OCI-LY1 (cell line): ENCODE data around the gene PTPN21.

ENCODE experiments used
- H2AFZ ChIP-seq: fragments of 200-600 bp; sonication (generic), shearing (Covaris generic); 2 replicates; pipeline ENCODE4 v1.6.0; 2014; ENCODE audit warnings: antibody characterized with exemption, mild to moderate bottlenecking, low read length
- H3F3A ChIP-seq: fragments of 200-600 bp; sonication (generic), shearing (Covaris generic); 2 replicates; pipeline ENCODE4 v1.6.0; 2014; ENCODE audit warnings: mild to moderate bottlenecking, antibody characterized with exemption, low read length, moderate library complexity; ENCODE audit not compliant: insufficient read depth
- H3K27ac ChIP-seq: fragments of 200-600 bp; sonication (generic); 2 replicates; pipeline ENCODE4 v1.5.1; 2014; ENCODE audit warnings: low read length, mixed run types, mild to moderate bottlenecking, low read depth; ENCODE audit not compliant: poor library complexity, severe bottlenecking
- H3K27me3 ChIP-seq: fragments of 200-600 bp; sonication (generic); 2 replicates; pipeline ENCODE4 v1.6.0; 2014; ENCODE audit warnings: antibody characterized with exemption, mild to moderate bottlenecking, low read length, moderate library complexity; ENCODE audit not compliant: insufficient read depth
- H3K36me3 ChIP-seq: fragments of 200-600 bp; sonication (generic); 2 replicates; pipeline ENCODE4 v1.6.1; 2014; ENCODE audit warnings: mild to moderate bottlenecking, antibody characterized with exemption, low read length, moderate library complexity, mixed read lengths; ENCODE audit not compliant: insufficient read depth
- H3K4me1 ChIP-seq: fragments of 200-600 bp; sonication (generic); 2 replicates; pipeline ENCODE4 v1.5.1; 2014; ENCODE audit warnings: mild to moderate bottlenecking, low read length, moderate library complexity; ENCODE audit not compliant: insufficient read depth, severe bottlenecking
- H3K4me2 ChIP-seq: fragments of 200-600 bp; sonication (generic), shearing (Covaris generic); 2 replicates; pipeline ENCODE4 v1.6.1; 2014; ENCODE audit warnings: low read length
- H3K4me3 ChIP-seq: fragments of 200-600 bp; sonication (generic); 2 replicates; pipeline ENCODE4 v1.5.1; 2014; ENCODE audit warnings: low read length, low read depth, mild to moderate bottlenecking, mixed read lengths; ENCODE audit not compliant: poor library complexity, severe bottlenecking
- H3K79me2 ChIP-seq: fragments of 200-600 bp; shearing (Covaris generic); 2 replicates; pipeline ENCODE4 v1.6.1; 2016; ENCODE audit warnings: mixed run types, low read length, mixed read lengths; ENCODE audit not compliant: insufficient read depth
- H3K9ac ChIP-seq: fragments of 200-600 bp; sonication (generic), shearing (Covaris generic); 2 replicates; pipeline ENCODE4 v1.6.1; 2014; ENCODE audit warnings: mild to moderate bottlenecking, low read length, mixed read lengths
- H3K9me2 ChIP-seq: fragments of 200-600 bp; sonication (generic), shearing (Covaris generic); 2 replicates; pipeline ENCODE4 v1.6.1; 2014; ENCODE audit warnings: low read depth, mild to moderate bottlenecking, low read length, mixed read lengths
- H3K9me3 ChIP-seq: fragments of 200-600 bp; shearing (Covaris generic); 2 replicates; pipeline ENCODE4 v1.6.1; 2014; ENCODE audit warnings: low read length, mixed read lengths
- H4K20me1 ChIP-seq: fragments of 200-600 bp; sonication (generic), shearing (Covaris generic); 2 replicates; pipeline ENCODE4 v1.6.0; 2016; ENCODE audit warnings: mild to moderate bottlenecking, low read length; ENCODE audit not compliant: insufficient read depth
- CTCF ChIP-seq: fragments of 200-600 bp; sonication (generic), shearing (Covaris generic); IDR thresholded peaks from 2 replicates; pipeline ENCODE4 v1.5.1; 2017; ENCODE audit warnings: mild to moderate bottlenecking, antibody characterized with exemption, low read length, moderate library complexity, mixed read lengths
- EZH2 ChIP-seq: fragments of 200-600 bp; sonication (generic), shearing (Covaris generic); IDR thresholded peaks from 2 replicates; pipeline ENCODE4 v1.8.0; 2017; ENCODE audit warnings: borderline replicate concordance, mixed run types, mild to moderate bottlenecking, antibody characterized with exemption, low read length, moderate library complexity, mixed read lengths

The PTPN21 gene

GRCh38 chr14:88420187-88420586, 134.6 kb downstream of the PTPN21 start:
- Histone ChIP-seq H3K9me2 (no peaks in the 10 kb centered on the region), H3K4me2 (no peak overlapping the region), H3K27me3 (no peaks in the 10 kb centered on the region), H3K79me2 (no peaks in the 10 kb centered on the region), H3K36me3 (no peaks in the 10 kb centered on the region), H3F3A (no peaks in the 10 kb centered on the region), H4K20me1 (no peaks in the 10 kb centered on the region), H3K4me3 (no peak overlapping the region), H2AFZ (no peak overlapping the region), H3K9ac (no peak overlapping the region), H3K9me3 (no peaks in the 10 kb centered on the region; the same call in 1 of the 2 replicates), H3K4me1 (no peaks in the 10 kb centered on the region), H3K27ac (no peak overlapping the region)
- no peak for TF ChIP-seq CTCF
- TF ChIP-seq EZH2, result no peak

- no peaks in the 10 kb centered on the region; the same call in 1 of the 2 replicates for H3K9me3 ChIP-seq
- no peaks in the 10 kb centered on the region for H3K36me3 ChIP-seq
- no peak overlapping the region for H2AFZ ChIP-seq
- no peaks in the 10 kb centered on the region for H3K79me2 ChIP-seq
- H3K4me1 ChIP-seq, result no peaks in the 10 kb centered on the region
- H3F3A ChIP-seq, result no peaks in the 10 kb centered on the region
- H3K27ac ChIP-seq, result no peak overlapping the region
- H3K9ac ChIP-seq, result no peak overlapping the region
- H3K4me3 ChIP-seq, result no peak overlapping the region
- H4K20me1 ChIP-seq, result no peaks in the 10 kb centered on the region
- no peaks in the 10 kb centered on the region for H3K9me2 ChIP-seq
- no peak for TF ChIP-seq EZH2
- TF ChIP-seq CTCF, result no peak
- H3K4me2 ChIP-seq, result no peak overlapping the region
- no peaks in the 10 kb centered on the region for H3K27me3 ChIP-seq
Measured at GRCh38 chr14:88417594-88417993, 137.2 kb downstream of the PTPN21 start.
